Kidney (tissue), 14 donors: ENCODE data around the gene TNS2. TPM values are rescaled to one million over a fixed set of nuclear protein-coding genes. Genes with fewer than 3 reads are reported as not detected.

Experiments
- DNase-seq, 5 donors: peaks; one replicate each; pipeline ENCODE4 v3.0.0-alpha.2; 2013 to 2020
- FAIRE-seq: peaks from 2 replicates; lab custom pipeline; 2012; peaks lifted over from hg19 to GRCh38; lab: Jason Lieb, UNC
- H3K27ac ChIP-seq, 2 donors: one replicate each; pipeline ENCODE4 v1.7.0; 2013; ENCODE audit warnings: low read depth in 2 of 2, low read length in 2 of 2, inconsistent platforms in 1 of 2
- H3K27me3 ChIP-seq: one replicate; pipeline ENCODE4 v1.7.1; 2013; ENCODE audit warnings: low read length, inconsistent platforms; ENCODE audit not compliant: control insufficient read depth, insufficient read depth
- H3K36me3 ChIP-seq, 3 donors: one replicate each; pipeline versions ENCODE4 v1.7.0 to v1.7.1; 2013; ENCODE audit warnings: low read length in 3 of 3, control low read depth in 1 of 3, inconsistent platforms in 1 of 3; ENCODE audit not compliant: insufficient read depth in 3 of 3, control insufficient read depth in 2 of 3
- H3K4me1 ChIP-seq, 3 donors: one replicate each; pipeline versions ENCODE4 v1.7.0 to v1.7.1; 2013; ENCODE audit warnings: low read length in 3 of 3, inconsistent platforms in 1 of 3, low read depth in 1 of 3; ENCODE audit not compliant: control insufficient read depth in 2 of 3, insufficient read depth in 2 of 3
- H3K4me3 ChIP-seq, 3 donors: one replicate each; pipeline versions ENCODE4 v1.7.0 to v1.8.1; 2013; ENCODE audit warnings: low read length in 3 of 3, control low read depth in 1 of 3, inconsistent platforms in 1 of 3
- H3K9ac ChIP-seq, 3 donors: one replicate each; pipeline versions ENCODE4 v1.7.0 to v1.7.1; 2013; ENCODE audit warnings: low read length in 3 of 3, control low read depth in 1 of 3, inconsistent platforms in 1 of 3
- H3K9me3 ChIP-seq, 3 donors: one replicate each; pipeline versions ENCODE4 v1.7.0 to v1.7.1; 2013; ENCODE audit warnings: low read length in 3 of 3, control low read depth in 1 of 3, inconsistent platforms in 1 of 3; ENCODE audit not compliant: control insufficient read depth in 2 of 3, insufficient read depth in 1 of 3
- intact Hi-C: fragments of 100-400 bp; cut with DNase I; formaldehyde crosslinking; loops from one replicate; pipeline ENCODE4 v1.11.1; 2022
- polyA plus RNA-seq: library from polyadenylated mRNA; stranded (reverse); fragments of 350-450 nt; fragmentation: Illumina TruSeq; extraction: RNeasy Lipid Tissue Mini Kit (QIAGEN cat#74804); gene quantifications from one replicate; pipeline ENCODE4 v1.2.3, GENCODE V29; 2014; ENCODE audit warnings: low read depth, low replicate concordance; ENCODE audit not compliant: insufficient read depth
- total RNA-seq: library from RNA; stranded (reverse); fragmentation: NEBNext Ultra II Directional; extraction: Animal tissue kit (Norgen Biotek cat#: 25700); gene quantifications from one replicate; pipeline ENCODE4 v1.2.1, GENCODE V29; 2021
- TF ChIP-seq, protein P1 (sequence below): IDR thresholded peaks from 3 replicates; pipeline ENCODE4 v1.5.1; 2012; ENCODE audit warnings: mild to moderate bottlenecking, moderate library complexity, borderline replicate concordance; ENCODE audit not compliant: insufficient read depth; ENCODE audit errors: extremely low read depth
- donor health status: control.
- donor health status: control.
- donor health status: control.
- donor health status: control.
- donor health status: control.
- donor health status: DM: yes; HTN: yes; CAD: no.
- donor health status: Normal renal cell carcinoma (clear cell type).

TNS2 gene
- total and polyA plus RNA-seq, 2 donors from 2014 or later = 90.1 to 179 TPM

DNA sequence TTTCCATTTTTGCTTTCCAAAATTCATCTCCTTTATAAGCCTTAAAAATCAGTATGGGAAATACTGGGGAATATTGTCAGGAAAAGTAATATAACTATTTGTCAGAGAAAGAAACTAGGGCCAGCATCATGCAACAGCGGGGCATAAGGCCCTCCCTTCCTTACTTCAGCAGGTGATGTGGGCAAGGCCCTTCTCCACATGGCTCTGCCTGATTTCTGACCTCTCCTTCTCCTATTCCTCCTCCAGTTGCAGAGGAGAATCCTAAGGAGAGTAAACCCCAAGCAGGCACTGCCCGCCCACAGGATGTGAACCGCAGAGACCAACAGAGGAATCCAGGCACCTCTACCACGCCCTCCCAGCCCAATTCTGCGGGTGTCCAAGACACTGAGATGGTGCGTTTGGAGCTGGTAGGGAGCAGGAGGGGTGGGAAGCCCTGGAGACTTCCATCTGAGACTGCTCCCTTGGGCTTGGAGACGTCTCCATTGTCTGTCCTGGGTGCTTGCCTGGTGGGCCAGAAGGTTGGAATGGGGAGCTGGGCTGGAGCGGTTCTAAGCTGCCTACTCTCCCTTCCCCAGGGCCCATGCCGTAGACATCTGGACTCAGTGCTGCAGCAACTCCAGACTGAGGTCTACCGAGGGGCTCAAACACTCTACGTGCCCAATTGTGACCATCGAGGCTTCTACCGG is 50.7 kb downstream of the TNS2 start:
- Histone ChIP-seq H3K4me3 (no peak overlapping the region), H3K27ac (peak overlapping the region in 1 of 2 donors; percentile 20), H3K4me1 (peaks cover 4 to 39% (median 31%) of the 10 kb centered on the region in 3 donors), H3K9ac (no peak overlapping the region), H3K27me3 (no peaks in the 10 kb centered on the region), H3K9me3 (no peaks in the 10 kb centered on the region), H3K36me3 (no peaks in the 10 kb centered on the region)
- TF ChIP-seq, protein P1, sequence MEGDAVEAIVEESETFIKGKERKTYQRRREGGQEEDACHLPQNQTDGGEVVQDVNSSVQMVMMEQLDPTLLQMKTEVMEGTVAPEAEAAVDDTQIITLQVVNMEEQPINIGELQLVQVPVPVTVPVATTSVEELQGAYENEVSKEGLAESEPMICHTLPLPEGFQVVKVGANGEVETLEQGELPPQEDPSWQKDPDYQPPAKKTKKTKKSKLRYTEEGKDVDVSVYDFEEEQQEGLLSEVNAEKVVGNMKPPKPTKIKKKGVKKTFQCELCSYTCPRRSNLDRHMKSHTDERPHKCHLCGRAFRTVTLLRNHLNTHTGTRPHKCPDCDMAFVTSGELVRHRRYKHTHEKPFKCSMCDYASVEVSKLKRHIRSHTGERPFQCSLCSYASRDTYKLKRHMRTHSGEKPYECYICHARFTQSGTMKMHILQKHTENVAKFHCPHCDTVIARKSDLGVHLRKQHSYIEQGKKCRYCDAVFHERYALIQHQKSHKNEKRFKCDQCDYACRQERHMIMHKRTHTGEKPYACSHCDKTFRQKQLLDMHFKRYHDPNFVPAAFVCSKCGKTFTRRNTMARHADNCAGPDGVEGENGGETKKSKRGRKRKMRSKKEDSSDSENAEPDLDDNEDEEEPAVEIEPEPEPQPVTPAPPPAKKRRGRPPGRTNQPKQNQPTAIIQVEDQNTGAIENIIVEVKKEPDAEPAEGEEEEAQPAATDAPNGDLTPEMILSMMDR = no peak
- DNase-seq (no peak), FAIRE-seq (no peak)
- intact Hi-C loops = no loop called here

DNA sequence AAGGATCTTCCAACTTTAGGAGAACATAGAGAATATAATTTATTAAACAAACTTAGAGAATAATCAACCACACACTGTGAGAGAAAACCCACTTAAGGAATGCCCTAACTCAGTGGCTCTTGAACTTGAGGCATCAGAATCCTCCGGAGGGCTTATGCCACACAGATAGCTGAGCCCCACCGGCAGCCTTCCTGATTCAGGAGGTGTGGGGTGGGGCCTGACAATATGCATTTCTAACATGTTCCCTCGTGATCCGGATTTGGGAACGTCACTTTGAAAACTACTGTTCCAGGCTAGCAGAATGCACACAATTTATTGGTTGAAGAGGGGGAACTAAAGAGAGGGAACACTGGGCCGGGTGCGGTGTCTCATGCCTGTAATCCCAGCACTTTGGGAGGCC is 51.4 kb downstream of the TNS2 start:
- TF ChIP-seq, protein P1 = no peak

DNA sequence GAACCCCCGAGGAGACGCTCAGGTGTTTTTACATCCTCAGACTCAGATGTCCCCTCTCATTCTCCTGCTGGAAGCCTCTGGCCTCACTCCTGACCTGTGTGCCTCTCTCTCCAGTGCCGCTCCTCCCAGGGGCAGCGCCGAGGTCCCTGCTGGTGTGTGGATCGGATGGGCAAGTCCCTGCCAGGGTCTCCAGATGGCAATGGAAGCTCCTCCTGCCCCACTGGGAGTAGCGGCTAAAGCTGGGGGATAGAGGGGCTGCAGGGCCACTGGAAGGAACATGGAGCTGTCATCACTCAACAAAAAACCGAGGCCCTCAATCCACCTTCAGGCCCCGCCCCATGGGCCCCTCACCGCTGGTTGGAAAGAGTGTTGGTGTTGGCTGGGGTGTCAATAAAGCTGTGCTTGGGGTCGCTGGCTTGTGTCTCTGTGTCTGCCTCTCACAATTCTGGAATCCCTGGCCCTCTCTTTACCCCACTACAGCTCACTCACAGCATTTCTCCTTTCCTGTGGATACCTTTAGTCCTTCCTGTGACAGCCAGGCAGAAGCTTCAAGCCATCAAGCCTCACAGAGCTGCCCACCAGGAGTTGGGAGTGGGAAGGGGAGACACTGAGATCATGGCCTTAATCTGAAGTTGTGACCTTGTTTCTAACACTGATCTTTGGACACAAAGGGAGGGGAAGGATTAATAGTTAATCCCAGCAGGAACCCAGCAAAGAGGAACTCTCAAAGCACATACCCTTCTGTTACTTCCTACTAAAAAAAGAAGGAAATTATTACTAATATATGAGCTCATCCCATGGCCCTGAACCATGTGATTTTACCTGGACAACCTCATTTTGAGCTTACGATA is 52.3 kb downstream of the TNS2 start:
- Histone ChIP-seq H3K27me3 (no peaks in the 10 kb centered on the region), H3K36me3 (no peaks in the 10 kb centered on the region), H3K9me3 (no peaks in the 10 kb centered on the region), H3K27ac (peak overlapping the region; percentile 76 to 85), H3K4me1 (peaks cover 4 to 35% (median 27%) of the 10 kb centered on the region in 3 donors), H3K4me3 (no peak overlapping the region), H3K9ac (no peak overlapping the region)
- DNase-seq (peak in 2 of 5 donors; percentile 20 to 75), FAIRE-seq (no peak)
- TF ChIP-seq, protein P1 = no peak
- intact Hi-C loops = no loop called here

More for the DNA sequence above, 51.4 kb downstream of the TNS2 start:
- peak overlapping the region in 1 of 2 donors; percentile 63 for H3K27ac ChIP-seq
- no peaks in the 10 kb centered on the region for H3K36me3 ChIP-seq
- intact Hi-C loops = no loop called here
- H3K9me3 ChIP-seq = no peaks in the 10 kb centered on the region
- no peak overlapping the region for H3K4me3 ChIP-seq
- no peak overlapping the region for H3K9ac ChIP-seq
- H3K4me1 ChIP-seq = peaks cover 4 to 39% (median 31%) of the 10 kb centered on the region in 3 donors
- DNase-seq (no peak), FAIRE-seq (no peak)
- H3K27me3 ChIP-seq = no peaks in the 10 kb centered on the region
